K562 (cell line): ENCODE results near the gene ZSCAN12. TPM values are rescaled to one million over a fixed set of nuclear protein-coding genes. Genes with fewer than 3 reads are reported as not detected.

ENCODE experiments used
- ATF2 ChIP-seq: sonication (generic); formaldehyde crosslinking; IDR thresholded peaks from 2 replicates; pipeline ENCODE4 v1.8.1; 2022; ENCODE audit warnings: missing genetic modification reagents
- CBX5 ChIP-seq: IDR thresholded peaks from 2 replicates; pipeline ENCODE4 v1.6.1; 2014; ENCODE audit warnings: low read depth, borderline replicate concordance
- HIVEP1 ChIP-seq: fragments of 250-450 bp; sonication (Bioruptor Pico); IDR thresholded peaks from 2 replicates; pipeline ENCODE4 v1.4.0; 2020; ENCODE audit warnings: mild to moderate bottlenecking
- KAT7 ChIP-seq: sonication (generic); formaldehyde crosslinking; IDR thresholded peaks from 2 replicates; pipeline ENCODE4 v1.8.0; 2022; ENCODE audit warnings: missing genetic modification reagents, mild to moderate bottlenecking, borderline replicate concordance
- KLF1 ChIP-seq: fragments of 450-650 bp; IDR thresholded peaks from 2 replicates; pipeline ENCODE4 v1.6.1; 2016; ENCODE audit warnings: missing genetic modification characterization, missing compliant biosample characterization
- PHF8 ChIP-seq: fragments of 200-600 bp; sonication (generic); IDR thresholded peaks from 2 replicates; pipeline ENCODE4 v1.6.1; 2012; ENCODE audit warnings: mixed run types, mild to moderate bottlenecking, inconsistent platforms, low read length, moderate library complexity, borderline replicate concordance
- SRSF9 ChIP-seq: fragments of 200-400 bp; formaldehyde crosslinking; IDR thresholded peaks from 2 replicates; pipeline ENCODE4 v1.6.1; 2017; ENCODE audit warnings: low read depth, low read length, borderline replicate concordance
- ZBED1 ChIP-seq: IDR thresholded peaks from 2 replicates; pipeline ENCODE4 v1.6.1; 2014
- ZC3H8 ChIP-seq: fragments of 450-650 bp; IDR thresholded peaks from 2 replicates; pipeline ENCODE4 v1.6.1; 2017
- polyA plus RNA-seq, 8 experiments: library from polyadenylated mRNA; depleted of rRNA in 4 of 8; stranded (reverse) in 5 of 8; unstranded in 3 of 8; fragments of >200 nt; fragmentation: Nextera tagmentation in 2 of 8; fragmentation: Illumina TruSeq in 1 of 8; extraction: Ambion mirVana in 2 of 8; extraction: Trizol in 1 of 8; gene quantifications; 2 replicates each; pipeline versions ENCODE4 v1.2.1 to v1.2.3, GENCODE V29; 2011 to 2014; ENCODE audit warnings: inconsistent platforms in 1 of 8, missing spikeins in 1 of 8
- total RNA-seq, 7 experiments: library from RNA; depleted of rRNA in 6 of 7; stranded (reverse); fragments of >200 nt in 6 of 7; fragmentation: Illumina TruSeq in 2 of 7; extraction: Trizol in 2 of 7; gene quantifications; 2 replicates each; pipeline versions ENCODE4 v1.2.1 to v1.2.3, GENCODE V29; 2011 to 2021; ENCODE audit warnings: low replicate concordance in 1 of 7
- TF ChIP-seq, protein P1 (sequence below): fragments of 200-800 bp; sonication (Bioruptor generic); IDR thresholded peaks from 2 replicates; pipeline ENCODE4 v1.6.1; 2016; ENCODE audit warnings: missing genetic modification characterization, missing compliant biosample characterization
- TF ChIP-seq, protein P2 (sequence below): fragments of 200-600 bp; sonication (generic); IDR thresholded peaks from one replicate; pipeline ENCODE4 v1.6.1; 2012; ENCODE audit warnings: mild to moderate bottlenecking, low read depth, low read length, inconsistent platforms

The ZSCAN12 gene
- total and polyA plus RNA-seq, 9 of the 15 experiments (the other 6 are each of a cell fraction or from before 2014, with no cell fraction given) = 2.5 to 19.6 (median 12.5) TPM

- TF ChIP-seq SRSF9 (no peak), ZBED1 (no peak), HIVEP1 (no peak), CBX5 (peak; percentile 43; the same call in 1 of the 2 replicates), PHF8 (no peak), ZC3H8 (no peak), ATF2 (CRISPR knock-in tag) (no peak), KLF1 (no peak), KAT7 (CRISPR knock-in tag) (no peak)
- TF ChIP-seq, protein P1, sequence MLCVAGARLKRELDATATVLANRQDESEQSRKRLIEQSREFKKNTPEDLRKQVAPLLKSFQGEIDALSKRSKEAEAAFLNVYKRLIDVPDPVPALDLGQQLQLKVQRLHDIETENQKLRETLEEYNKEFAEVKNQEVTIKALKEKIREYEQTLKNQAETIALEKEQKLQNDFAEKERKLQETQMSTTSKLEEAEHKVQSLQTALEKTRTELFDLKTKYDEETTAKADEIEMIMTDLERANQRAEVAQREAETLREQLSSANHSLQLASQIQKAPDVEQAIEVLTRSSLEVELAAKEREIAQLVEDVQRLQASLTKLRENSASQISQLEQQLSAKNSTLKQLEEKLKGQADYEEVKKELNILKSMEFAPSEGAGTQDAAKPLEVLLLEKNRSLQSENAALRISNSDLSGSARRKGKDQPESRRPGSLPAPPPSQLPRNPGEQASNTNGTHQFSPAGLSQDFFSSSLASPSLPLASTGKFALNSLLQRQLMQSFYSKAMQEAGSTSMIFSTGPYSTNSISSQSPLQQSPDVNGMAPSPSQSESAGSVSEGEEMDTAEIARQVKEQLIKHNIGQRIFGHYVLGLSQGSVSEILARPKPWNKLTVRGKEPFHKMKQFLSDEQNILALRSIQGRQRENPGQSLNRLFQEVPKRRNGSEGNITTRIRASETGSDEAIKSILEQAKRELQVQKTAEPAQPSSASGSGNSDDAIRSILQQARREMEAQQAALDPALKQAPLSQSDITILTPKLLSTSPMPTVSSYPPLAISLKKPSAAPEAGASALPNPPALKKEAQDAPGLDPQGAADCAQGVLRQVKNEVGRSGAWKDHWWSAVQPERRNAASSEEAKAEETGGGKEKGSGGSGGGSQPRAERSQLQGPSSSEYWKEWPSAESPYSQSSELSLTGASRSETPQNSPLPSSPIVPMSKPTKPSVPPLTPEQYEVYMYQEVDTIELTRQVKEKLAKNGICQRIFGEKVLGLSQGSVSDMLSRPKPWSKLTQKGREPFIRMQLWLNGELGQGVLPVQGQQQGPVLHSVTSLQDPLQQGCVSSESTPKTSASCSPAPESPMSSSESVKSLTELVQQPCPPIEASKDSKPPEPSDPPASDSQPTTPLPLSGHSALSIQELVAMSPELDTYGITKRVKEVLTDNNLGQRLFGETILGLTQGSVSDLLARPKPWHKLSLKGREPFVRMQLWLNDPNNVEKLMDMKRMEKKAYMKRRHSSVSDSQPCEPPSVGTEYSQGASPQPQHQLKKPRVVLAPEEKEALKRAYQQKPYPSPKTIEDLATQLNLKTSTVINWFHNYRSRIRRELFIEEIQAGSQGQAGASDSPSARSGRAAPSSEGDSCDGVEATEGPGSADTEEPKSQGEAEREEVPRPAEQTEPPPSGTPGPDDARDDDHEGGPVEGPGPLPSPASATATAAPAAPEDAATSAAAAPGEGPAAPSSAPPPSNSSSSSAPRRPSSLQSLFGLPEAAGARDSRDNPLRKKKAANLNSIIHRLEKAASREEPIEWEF (CRISPR knock-in tag) = peak; percentile 75; the same call in 1 of the 2 replicates
- TF ChIP-seq, protein P2, sequence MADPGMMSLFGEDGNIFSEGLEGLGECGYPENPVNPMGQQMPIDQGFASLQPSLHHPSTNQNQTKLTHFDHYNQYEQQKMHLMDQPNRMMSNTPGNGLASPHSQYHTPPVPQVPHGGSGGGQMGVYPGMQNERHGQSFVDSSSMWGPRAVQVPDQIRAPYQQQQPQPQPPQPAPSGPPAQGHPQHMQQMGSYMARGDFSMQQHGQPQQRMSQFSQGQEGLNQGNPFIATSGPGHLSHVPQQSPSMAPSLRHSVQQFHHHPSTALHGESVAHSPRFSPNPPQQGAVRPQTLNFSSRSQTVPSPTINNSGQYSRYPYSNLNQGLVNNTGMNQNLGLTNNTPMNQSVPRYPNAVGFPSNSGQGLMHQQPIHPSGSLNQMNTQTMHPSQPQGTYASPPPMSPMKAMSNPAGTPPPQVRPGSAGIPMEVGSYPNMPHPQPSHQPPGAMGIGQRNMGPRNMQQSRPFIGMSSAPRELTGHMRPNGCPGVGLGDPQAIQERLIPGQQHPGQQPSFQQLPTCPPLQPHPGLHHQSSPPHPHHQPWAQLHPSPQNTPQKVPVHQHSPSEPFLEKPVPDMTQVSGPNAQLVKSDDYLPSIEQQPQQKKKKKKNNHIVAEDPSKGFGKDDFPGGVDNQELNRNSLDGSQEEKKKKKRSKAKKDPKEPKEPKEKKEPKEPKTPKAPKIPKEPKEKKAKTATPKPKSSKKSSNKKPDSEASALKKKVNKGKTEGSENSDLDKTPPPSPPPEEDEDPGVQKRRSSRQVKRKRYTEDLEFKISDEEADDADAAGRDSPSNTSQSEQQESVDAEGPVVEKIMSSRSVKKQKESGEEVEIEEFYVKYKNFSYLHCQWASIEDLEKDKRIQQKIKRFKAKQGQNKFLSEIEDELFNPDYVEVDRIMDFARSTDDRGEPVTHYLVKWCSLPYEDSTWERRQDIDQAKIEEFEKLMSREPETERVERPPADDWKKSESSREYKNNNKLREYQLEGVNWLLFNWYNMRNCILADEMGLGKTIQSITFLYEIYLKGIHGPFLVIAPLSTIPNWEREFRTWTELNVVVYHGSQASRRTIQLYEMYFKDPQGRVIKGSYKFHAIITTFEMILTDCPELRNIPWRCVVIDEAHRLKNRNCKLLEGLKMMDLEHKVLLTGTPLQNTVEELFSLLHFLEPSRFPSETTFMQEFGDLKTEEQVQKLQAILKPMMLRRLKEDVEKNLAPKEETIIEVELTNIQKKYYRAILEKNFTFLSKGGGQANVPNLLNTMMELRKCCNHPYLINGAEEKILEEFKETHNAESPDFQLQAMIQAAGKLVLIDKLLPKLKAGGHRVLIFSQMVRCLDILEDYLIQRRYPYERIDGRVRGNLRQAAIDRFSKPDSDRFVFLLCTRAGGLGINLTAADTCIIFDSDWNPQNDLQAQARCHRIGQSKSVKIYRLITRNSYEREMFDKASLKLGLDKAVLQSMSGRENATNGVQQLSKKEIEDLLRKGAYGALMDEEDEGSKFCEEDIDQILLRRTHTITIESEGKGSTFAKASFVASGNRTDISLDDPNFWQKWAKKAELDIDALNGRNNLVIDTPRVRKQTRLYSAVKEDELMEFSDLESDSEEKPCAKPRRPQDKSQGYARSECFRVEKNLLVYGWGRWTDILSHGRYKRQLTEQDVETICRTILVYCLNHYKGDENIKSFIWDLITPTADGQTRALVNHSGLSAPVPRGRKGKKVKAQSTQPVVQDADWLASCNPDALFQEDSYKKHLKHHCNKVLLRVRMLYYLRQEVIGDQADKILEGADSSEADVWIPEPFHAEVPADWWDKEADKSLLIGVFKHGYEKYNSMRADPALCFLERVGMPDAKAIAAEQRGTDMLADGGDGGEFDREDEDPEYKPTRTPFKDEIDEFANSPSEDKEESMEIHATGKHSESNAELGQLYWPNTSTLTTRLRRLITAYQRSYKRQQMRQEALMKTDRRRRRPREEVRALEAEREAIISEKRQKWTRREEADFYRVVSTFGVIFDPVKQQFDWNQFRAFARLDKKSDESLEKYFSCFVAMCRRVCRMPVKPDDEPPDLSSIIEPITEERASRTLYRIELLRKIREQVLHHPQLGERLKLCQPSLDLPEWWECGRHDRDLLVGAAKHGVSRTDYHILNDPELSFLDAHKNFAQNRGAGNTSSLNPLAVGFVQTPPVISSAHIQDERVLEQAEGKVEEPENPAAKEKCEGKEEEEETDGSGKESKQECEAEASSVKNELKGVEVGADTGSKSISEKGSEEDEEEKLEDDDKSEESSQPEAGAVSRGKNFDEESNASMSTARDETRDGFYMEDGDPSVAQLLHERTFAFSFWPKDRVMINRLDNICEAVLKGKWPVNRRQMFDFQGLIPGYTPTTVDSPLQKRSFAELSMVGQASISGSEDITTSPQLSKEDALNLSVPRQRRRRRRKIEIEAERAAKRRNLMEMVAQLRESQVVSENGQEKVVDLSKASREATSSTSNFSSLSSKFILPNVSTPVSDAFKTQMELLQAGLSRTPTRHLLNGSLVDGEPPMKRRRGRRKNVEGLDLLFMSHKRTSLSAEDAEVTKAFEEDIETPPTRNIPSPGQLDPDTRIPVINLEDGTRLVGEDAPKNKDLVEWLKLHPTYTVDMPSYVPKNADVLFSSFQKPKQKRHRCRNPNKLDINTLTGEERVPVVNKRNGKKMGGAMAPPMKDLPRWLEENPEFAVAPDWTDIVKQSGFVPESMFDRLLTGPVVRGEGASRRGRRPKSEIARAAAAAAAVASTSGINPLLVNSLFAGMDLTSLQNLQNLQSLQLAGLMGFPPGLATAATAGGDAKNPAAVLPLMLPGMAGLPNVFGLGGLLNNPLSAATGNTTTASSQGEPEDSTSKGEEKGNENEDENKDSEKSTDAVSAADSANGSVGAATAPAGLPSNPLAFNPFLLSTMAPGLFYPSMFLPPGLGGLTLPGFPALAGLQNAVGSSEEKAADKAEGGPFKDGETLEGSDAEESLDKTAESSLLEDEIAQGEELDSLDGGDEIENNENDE = no peak
Observed at GRCh38 chr6:28357036-28357435, 42.5 kb downstream of the ZSCAN12 start (continued).
